Small intestine (tissue), 7 donors: ENCODE data around the gene PLA2G4B. TPM values are rescaled to one million over a fixed set of nuclear protein-coding genes. Genes with fewer than 3 reads are reported as not detected.

Source experiments
- DNase-seq, 2 donors: peaks; one replicate each; pipeline versions ENCODE4 v3.0.0 to v3.0.0-alpha.2; 2013
- FAIRE-seq: peaks from 2 replicates; lab custom pipeline; 2012; peaks lifted over from hg19 to GRCh38; lab: Jason Lieb, UNC
- H3K27ac ChIP-seq, 3 donors: one replicate each; pipeline ENCODE4 v1.5.1; 2013; ENCODE audit warnings: low read length in 2 of 3, mild to moderate bottlenecking in 2 of 3, control low read depth in 1 of 3, inconsistent platforms in 1 of 3, low read depth in 1 of 3, moderate library complexity in 1 of 3
- H3K27me3 ChIP-seq, 3 donors: one replicate each; pipeline ENCODE4 v1.6.1; 2013; ENCODE audit warnings: low read length in 3 of 3, inconsistent platforms in 1 of 3; ENCODE audit not compliant: control insufficient read depth in 3 of 3, insufficient read depth in 3 of 3
- H3K36me3 ChIP-seq, 3 donors: one replicate each; pipeline ENCODE4 v1.6.1; 2013; ENCODE audit warnings: low read length in 3 of 3, inconsistent platforms in 1 of 3, low read depth in 1 of 3, mild to moderate bottlenecking in 1 of 3, moderate library complexity in 1 of 3; ENCODE audit not compliant: control insufficient read depth in 3 of 3, insufficient read depth in 2 of 3
- H3K4me1 ChIP-seq, 3 donors: one replicate each; pipeline ENCODE4 v1.6.1; 2013; ENCODE audit warnings: low read length in 2 of 3, inconsistent platforms in 1 of 3, low read depth in 1 of 3, mild to moderate bottlenecking in 1 of 3, moderate library complexity in 1 of 3; ENCODE audit not compliant: control insufficient read depth in 3 of 3, insufficient read depth in 2 of 3
- H3K4me3 ChIP-seq, 3 donors: one replicate each; pipeline ENCODE4 v1.5.1; 2013; ENCODE audit warnings: low read length in 3 of 3, control low read depth in 1 of 3, inconsistent platforms in 1 of 3, low read depth in 1 of 3, mild to moderate bottlenecking in 1 of 3, moderate library complexity in 1 of 3
- H3K9me3 ChIP-seq, 2 donors: one replicate each; pipeline ENCODE4 v1.6.1; 2013; ENCODE audit warnings: low read depth in 1 of 2, low read length in 1 of 2; ENCODE audit not compliant: control insufficient read depth in 2 of 2, insufficient read depth in 1 of 2
- WGBS, 3 donors: extraction: QIAGEN DNeasy Blood & Tissue Kit; methylation state at CpG; one replicate each; pipeline ENCODE4 v1.1.7; 2013; 5-methylcytosine and 5-hydroxymethylcytosine counted together
- polyA plus RNA-seq, 4 donors: library from polyadenylated mRNA; stranded (reverse) in 3 of 4; unstranded in 1 of 4; fragments of 200-250 nt in 3 of 4; fragments of 120-200 nt in 1 of 4; gene quantifications; one replicate each; pipeline versions ENCODE4 v1.2.1 to v1.2.3, GENCODE V29; 2013
- donor health status: healthy with polysubstance abuse.
- donor health status: control.
- donor health status: control.
- donor health status: Bipolar disorder and iron deficiency.
- donor health status: healthy.

The PLA2G4B gene
- polyA plus RNA-seq, 4 donors, result 4.6 to 13.0 (median 10.2) TPM

DNA sequence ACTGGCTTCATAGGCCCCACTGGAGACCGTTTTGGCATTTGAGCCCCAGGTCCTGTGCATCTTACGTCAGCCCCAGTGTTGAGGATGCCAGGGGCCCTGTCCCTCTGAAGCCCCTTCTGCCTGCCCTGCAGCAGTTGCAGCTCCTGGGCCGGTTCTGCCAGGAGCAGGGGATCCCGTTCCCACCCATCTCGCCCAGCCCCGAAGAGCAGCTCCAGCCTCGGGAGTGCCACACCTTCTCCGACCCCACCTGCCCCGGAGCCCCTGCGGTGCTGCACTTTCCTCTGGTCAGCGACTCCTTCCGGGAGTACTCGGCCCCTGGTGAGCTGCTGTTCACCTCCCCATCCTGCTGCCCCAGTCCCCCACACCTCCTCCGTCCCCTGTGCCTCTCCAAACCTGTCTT, 8.6 kb downstream of the PLA2G4B start:
- no peak for FAIRE-seq
- peaks cover 0 to 3% (median 0%) of the 10 kb centered on the region in 3 donors for H3K27me3 ChIP-seq
- H3K4me1 ChIP-seq, result no peaks in the 10 kb centered on the region
- no peak overlapping the region for H3K4me3 ChIP-seq
- WGBS, 3 donors, result 88 to 90% (median 90%) methylated on average over 12 to 14 of the region's 14 CpGs
- H3K36me3 ChIP-seq, result peaks cover 9 to 73% (median 17%) of the 10 kb centered on the region in 3 donors
- DNase-seq, result no peak
- no peaks in the 10 kb centered on the region for H3K9me3 ChIP-seq
- no peak overlapping the region for H3K27ac ChIP-seq

DNA sequence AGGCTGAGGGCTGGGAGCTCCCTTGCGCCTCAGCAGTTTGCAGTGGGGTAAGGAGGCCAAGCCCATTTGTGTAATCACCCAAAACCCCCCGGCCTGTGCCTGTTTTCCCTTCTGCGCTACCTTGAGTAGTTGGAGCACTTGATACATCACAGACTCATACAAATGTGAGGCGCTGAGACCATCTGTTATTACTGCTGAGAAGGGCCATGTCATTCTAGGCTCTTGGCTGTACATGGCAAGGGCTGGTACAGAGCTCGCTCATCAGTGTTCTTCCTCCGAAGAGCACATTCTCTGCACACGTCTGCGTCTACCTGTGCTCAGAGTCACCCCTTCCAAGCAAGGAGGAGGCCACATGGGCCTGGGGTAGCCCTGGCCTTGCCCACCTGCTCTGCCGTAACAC, 9.3 kb downstream of the PLA2G4B start:
- 94 to 97% (median 97%) methylated on average over 9 of the region's 9 CpGs for WGBS, 3 donors
- peaks cover 0 to 3% (median 0%) of the 10 kb centered on the region in 3 donors for H3K27me3 ChIP-seq
- no peak overlapping the region for H3K27ac ChIP-seq
- FAIRE-seq, result no peak
- H3K4me1 ChIP-seq, result no peaks in the 10 kb centered on the region
- no peaks in the 10 kb centered on the region for H3K9me3 ChIP-seq
- no peak overlapping the region for H3K4me3 ChIP-seq
- H3K36me3 ChIP-seq, result peaks cover 9 to 67% (median 17%) of the 10 kb centered on the region in 3 donors
- DNase-seq, result no peak

DNA sequence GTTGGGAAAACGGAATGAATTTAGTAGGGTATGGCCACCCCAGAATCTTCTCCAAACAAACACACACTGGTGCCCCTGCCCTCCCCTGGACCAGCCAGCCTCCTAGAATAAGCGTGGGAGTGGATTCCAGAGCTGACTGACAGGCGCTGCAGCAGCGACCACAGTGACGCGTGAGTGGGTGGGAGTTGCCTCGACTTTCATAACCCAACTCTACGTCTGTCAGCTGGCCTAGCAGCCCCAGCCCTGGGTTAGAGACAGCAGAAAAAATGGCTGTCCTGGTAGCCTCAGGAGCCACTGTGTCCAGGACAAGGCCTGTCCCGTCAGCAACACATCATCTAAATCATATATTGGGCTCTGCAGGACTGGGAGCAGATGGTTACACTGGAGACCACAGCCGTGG, 10.0 kb downstream of the PLA2G4B start:
- Histone ChIP-seq H3K9me3 (no peaks in the 10 kb centered on the region), H3K36me3 (peaks cover 9 to 62% (median 17%) of the 10 kb centered on the region in 3 donors), H3K4me1 (no peaks in the 10 kb centered on the region), H3K27ac (no peak overlapping the region), H3K27me3 (peaks cover 0 to 3% (median 0%) of the 10 kb centered on the region in 3 donors), H3K4me3 (no peak overlapping the region)
- 81 to 86% (median 85%) methylated on average over 10 of the region's 10 CpGs for WGBS, 3 donors
- FAIRE-seq (no peak), DNase-seq (no peak)

- Histone ChIP-seq H3K27me3 (peaks cover 0 to 3% (median 0%) of the 10 kb centered on the region in 3 donors), H3K4me3 (no peak overlapping the region), H3K27ac (no peak overlapping the region), H3K36me3 (peaks cover 9 to 56% (median 17%) of the 10 kb centered on the region in 3 donors), H3K9me3 (no peaks in the 10 kb centered on the region), H3K4me1 (no peaks in the 10 kb centered on the region)
- 82 to 90% (median 82%) methylated on average over 6 of the region's 6 CpGs for WGBS, 3 donors
- DNase-seq, result no peak
- no peak for FAIRE-seq
Measured at GRCh38 chr15:41849204-41849603, 10.6 kb downstream of the PLA2G4B start.

DNA sequence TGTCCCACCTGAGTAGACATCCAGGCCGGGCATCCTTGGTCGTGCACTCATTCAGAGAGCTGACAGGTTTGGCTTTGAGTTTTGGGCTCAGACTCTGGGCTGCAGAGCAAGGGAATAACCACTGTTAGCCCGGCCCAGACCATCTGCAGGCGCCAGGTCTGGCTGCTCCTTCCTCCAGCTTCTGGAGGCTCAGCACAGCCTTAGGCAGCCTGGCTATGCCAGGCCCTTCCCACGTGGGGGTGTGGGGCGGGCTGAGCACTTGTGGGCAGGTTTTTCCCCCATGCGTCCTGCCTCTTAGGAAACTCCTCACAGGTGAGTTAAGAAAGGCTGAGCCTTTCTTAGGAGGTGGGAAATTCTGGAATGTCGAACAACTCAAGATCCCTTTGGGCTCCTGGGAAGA, 11.2 kb downstream of the PLA2G4B start:
- Histone ChIP-seq H3K4me1 (no peaks in the 10 kb centered on the region), H3K36me3 (peaks cover 9 to 49% (median 17%) of the 10 kb centered on the region in 3 donors), H3K27me3 (peaks cover 0 to 3% (median 0%) of the 10 kb centered on the region in 3 donors), H3K27ac (no peak overlapping the region), H3K9me3 (no peaks in the 10 kb centered on the region), H3K4me3 (no peak overlapping the region)
- FAIRE-seq (no peak), DNase-seq (no peak)
- 42 to 71% (median 61%) methylated on average over 8 of the region's 8 CpGs for WGBS, 3 donors

DNA sequence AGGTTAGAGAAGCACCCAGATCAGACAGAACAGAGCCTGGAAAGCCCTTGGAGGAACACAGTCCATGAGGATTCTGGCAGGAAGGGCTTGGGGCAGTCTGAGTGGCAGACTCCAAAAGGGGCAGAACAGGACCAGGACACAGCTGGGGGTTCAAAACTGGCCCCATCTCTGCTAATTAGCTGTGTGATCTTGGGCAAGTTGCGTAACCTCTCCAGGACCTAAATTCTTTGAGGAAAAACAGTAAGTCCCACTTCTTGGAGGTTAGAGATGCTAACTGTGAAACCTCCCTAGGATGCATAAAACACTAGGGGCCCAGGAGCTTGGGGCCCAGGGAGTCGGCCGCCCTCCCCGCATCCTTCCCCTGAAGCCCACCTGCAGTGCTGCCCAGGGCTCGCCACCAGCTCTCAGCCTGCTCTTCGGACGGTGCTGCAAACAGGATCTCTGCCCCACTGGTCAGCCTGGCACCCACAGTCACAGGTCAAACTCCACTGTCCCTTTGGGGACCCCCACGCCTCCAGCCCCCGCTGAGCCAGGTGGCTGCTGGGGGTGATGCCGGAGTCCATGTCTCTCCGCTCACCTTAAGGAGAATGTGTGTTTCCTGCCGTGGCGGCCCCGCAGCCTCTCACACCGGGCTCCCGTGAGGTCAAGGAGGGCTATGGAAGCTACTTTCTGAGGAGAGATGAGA, 12.0 kb downstream of the PLA2G4B start:
- no peak for FAIRE-seq
- no peak for DNase-seq
- no peaks in the 10 kb centered on the region for H3K4me1 ChIP-seq
- no peak overlapping the region for H3K27ac ChIP-seq
- H3K27me3 ChIP-seq, result peaks cover 0 to 3% (median 0%) of the 10 kb centered on the region in 3 donors
- no peaks in the 10 kb centered on the region for H3K9me3 ChIP-seq
- WGBS, 3 donors, result 65 to 75% (median 69%) methylated on average over 16 of the region's 16 CpGs
- H3K36me3 ChIP-seq, result peaks cover 5 to 42% (median 17%) of the 10 kb centered on the region in 3 donors
- H3K4me3 ChIP-seq, result no peak overlapping the region

DNA sequence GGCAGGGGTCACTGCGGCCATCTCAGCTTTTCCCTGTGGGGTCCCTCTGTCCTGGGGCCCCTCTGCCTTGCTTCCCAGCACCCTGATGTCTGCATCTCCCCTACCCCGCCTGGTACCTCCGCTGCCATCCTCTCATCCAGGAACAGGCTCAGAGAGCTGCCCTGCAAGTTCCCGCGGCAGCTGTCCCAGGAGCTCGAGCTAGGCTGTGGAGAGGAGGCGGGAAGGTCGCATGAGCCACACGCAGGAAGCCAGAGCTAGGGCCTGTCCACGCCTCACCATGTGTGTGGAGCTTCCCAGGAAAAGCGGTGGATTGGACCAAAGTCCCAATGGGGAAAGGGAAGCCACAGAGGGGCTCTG, 12.5 kb downstream of the PLA2G4B start:
- Histone ChIP-seq H3K9me3 (no peaks in the 10 kb centered on the region), H3K27ac (no peak overlapping the region), H3K4me1 (no peaks in the 10 kb centered on the region), H3K27me3 (peaks cover 0 to 3% (median 0%) of the 10 kb centered on the region in 3 donors), H3K36me3 (peaks cover under 1 to 36% (median 14%) of the 10 kb centered on the region in 3 donors), H3K4me3 (no peak overlapping the region)
- 22 to 51% (median 35%) methylated on average over 11 of the region's 11 CpGs for WGBS, 3 donors
- DNase-seq, result no peak
- FAIRE-seq, result no peak

- no peak overlapping the region for H3K27ac ChIP-seq
- H3K4me3 ChIP-seq, result no peak overlapping the region
- H3K4me1 ChIP-seq, result no peaks in the 10 kb centered on the region
- FAIRE-seq (no peak), DNase-seq (no peak)
- WGBS, 3 donors, result 70 to 85% (median 76%) methylated on average over 8 of the region's 8 CpGs
- H3K9me3 ChIP-seq, result no peaks in the 10 kb centered on the region
- H3K36me3 ChIP-seq, result peaks cover 0 to 29% (median 9%) of the 10 kb centered on the region in 3 donors
- peaks cover 0 to 3% (median 0%) of the 10 kb centered on the region in 3 donors for H3K27me3 ChIP-seq
Measured at GRCh38 chr15:41851755-41852370, 13.2 kb downstream of the PLA2G4B start.
